A204.1 (cell line): Measurements from ENCODE around the gene AADAC.
"Not testable (repeated sequence)": the region's sequence is repeated elsewhere in the genome, so short reads cannot be mapped to it uniquely, and the experiment has no call there.

Experiments
- FAIRE-seq: peaks from 2 replicates; lab custom pipeline; 2012; peaks lifted over from hg19 to GRCh38; lab: Jason Lieb, UNC

Gene AADAC

DNA sequence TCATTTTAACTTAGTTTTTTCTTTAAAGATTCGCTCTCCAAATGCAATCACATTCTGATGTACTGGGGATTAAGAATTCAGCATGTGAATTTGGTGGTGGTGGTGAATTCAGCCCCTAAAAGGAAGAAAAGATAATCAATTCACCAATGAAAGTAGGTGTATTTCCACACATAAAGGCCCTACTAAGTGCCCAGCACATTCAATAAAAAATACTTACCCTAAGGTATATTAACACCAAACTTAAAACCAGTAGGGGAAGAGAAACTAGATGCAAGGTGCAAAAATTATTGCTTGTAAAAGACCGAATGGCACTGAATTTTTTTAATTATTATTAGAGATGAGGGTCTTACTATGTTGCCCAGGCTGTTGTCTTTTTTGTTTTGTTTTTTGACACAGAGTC, 42.7 kb downstream of the AADAC start:
- no peak for FAIRE-seq

DNA sequence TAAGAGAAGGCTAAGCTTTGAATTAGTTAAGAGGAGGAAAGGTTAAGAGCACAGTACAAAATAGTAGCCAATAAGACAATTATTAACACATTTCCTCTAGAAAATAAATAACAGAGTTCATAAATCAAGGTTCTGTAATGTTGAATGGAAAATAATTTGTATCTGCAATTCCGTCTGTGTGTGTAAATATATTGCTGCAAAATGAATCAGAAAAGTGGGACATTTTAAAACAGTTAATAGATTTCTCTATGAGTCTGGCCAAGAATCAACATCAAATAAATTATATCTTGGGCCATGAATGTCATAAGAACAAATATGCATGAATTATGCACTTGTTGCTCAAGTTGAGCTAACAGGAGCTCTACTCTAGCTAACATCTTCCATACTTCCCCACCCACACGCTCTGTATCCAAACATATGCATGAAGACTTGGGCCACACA, 45.3 kb downstream of the AADAC start:
- FAIRE-seq, result no peak

DNA sequence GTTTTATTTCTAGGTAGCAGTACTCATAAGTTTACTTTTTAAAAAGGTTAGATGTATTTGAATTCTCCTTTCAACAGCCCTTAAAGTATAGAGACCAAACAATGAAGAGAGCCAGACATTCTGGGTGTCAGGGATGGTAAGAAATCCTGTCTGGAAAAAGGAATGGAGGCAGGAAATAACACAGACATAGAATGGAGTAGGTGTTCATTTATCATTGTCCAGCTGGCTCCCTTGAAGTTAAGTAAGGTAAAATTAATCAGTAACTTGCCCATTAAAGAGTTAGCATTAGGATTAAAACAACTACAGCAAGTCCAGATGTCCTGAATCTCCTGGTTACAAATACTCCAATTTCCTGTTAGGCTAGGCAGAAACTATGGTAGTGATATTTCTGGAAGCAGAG, 46.0 kb downstream of the AADAC start:
- FAIRE-seq, result no peak

DNA sequence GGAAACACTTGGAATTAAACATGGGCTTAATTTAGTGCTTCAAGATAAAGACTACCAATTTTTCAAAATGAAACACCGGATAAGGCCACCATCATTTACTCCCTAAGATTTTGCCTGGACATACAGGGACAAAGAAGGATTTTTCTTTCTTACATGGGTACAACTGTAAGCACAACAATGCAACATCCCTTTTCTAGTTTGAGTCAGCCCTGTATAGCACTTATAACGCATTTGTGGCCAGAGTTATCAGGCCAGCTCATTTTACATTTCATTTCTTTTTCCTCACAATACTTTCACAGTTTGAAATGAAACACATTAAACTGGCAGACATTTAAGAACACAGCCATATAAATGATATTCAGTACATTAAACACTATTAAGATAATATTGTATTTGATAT, 49.7 kb downstream of the AADAC start:
- no peak for FAIRE-seq

DNA sequence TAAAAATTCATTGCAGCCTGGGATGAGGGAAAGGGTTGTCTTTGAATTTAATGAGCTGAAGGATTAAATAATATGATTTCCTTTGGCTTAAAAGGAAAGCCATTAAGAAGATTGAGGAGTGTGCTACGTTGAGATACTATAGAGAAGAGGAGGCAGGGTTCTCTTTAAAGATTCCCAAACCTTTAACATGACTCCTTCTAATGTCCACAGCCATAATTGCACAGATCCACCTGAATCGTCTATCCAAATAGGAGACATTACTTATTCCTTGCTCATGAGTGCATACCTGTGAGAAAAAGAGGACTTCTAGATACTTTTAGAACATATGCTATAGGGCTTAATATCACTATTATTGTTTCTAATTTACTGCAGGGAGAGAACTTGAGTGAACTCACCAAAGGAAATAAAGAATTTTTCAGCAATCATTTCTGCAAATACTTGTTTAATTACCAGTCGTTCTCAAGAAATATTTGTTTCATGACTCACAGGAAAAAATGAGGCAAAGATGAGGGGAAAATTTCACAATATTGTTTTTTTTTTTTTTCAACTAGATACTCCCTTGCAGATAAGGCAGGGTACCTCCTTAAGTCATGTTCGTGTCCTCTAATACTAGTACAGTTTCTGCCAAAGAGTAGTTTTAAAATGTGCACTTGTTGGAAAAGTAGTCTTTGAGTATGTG, 50.6 kb downstream of the AADAC start:
- no peak for FAIRE-seq

DNA sequence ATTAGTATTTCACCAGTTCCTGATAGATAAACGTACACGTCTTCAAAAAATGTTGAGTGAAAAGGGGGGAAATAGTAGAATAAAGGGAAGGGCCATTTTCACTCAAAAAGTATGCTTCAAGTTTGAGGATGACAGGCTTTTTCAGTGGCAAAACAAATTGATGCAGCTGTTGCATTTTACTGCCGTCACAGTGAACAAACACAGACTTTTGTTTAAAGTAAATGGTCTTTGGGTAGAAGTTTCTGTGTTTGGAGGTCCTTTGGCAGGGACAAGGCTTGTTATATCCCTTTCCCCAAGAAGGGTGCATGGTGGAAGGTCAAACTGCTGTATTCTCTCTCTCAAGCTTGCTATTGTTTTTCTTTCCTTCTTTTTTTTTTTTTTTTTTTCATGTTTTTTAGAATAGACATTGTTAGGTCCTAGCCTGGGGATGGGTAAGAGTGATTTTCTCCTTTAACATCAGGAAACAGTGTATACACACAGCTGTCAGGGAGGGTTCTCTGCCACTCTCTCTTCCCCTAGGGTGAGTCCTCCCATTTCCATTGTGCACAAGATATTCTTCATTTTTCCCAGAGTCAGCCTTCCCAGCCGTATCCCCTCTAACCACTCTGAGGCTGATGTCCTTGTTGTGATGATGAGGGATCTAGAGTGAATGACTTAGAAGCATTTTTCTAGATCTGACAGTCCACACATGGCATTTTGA, 52.9 kb downstream of the AADAC start:
- FAIRE-seq, result no peak

DNA sequence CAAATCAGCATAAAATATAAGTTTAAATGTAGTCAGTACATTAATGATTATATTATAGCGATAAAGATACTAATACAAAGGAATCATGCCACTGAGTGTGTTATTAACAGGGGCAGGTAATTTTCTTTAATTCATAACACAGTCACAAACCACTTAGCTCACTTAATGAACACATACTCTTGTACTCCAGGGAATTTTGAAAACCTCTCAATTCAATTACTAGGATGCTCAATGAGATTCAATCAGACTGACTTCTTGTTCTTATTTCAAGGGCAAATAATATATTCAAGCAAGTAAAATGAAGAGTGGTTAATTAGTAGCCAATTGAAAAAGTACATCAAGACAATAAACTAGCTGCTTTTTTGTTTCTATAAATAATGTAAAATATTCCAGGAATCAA, 53.8 kb downstream of the AADAC start:
- no peak for FAIRE-seq

DNA sequence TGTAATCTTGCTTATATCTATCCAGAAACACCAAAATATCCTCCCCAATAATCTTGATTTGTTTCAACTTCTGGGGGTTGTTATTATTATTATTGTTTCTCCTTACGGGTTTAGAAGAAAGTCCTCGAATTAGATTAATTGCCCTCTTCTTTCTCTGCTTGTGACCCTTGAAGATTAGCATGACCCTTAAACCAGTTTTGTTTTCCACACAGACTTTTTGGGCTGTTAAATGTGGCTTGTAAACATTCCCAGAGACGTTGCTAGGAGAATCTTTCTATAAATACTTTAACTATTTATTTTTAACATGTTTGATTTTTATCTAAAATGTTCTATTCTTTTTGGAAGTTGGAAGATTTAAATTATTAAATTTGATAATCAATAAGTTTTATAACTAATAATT, 55.3 kb downstream of the AADAC start:
- no peak for FAIRE-seq

DNA sequence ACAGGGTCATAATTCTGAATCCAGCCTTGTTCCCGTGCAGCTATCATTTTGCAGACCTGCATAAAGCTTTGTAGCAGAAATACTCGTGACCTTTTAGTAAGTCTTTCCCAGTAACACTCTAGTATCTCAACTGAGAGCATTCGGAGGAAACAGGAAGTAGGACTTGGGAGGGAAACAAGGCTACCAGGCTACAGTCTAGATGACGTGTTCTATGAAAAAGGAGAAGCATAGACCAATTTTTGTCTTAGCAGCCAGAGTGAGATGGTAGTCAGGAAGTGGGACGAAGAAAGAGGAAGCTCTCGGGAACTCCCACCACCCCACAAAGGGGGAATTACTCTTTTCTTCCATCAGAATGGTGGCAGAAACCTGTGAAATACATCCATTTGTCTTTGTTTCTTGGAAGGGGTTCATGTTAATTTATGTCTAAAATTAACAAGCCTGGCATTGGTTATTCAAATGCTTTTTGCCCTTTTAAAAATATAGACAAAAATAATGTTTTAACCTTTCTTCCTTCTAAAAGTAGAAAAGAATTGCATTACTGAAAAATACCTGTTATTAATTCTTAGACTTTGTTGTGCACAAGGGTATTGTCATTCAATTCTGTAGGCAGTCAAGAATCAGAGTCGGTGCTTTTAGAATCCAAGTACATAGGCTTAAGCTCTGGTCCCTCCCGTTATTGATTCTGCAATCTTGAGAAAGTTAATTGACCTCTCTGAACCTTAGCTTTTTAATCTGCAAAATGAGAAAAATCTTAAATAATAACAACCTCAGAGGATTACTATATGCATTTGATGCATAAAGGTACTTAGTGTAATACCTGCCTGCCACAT, 57.9 kb downstream of the AADAC start:
- no peak for FAIRE-seq

DNA sequence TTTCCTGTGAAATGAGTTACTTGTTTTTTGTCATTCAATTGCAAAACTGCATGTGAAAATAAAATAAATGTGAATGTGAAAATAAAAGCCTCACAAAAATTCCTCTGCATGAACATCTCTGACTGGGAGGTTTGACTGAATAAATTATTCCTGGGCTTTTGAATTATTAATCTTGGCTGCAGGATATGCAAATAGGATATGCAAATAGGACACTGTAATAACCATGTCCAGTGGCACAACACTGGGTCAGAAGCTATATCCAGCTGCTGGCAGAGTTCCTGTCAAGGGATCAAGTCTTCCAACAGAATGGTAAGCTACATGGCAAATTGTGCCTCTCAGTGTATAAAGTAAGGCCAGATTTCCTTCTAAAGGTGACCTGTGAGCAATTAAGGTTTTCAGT, 59.5 kb downstream of the AADAC start, which contains the start of gene SUCNR1:
Gene SUCNR1, plus strand, starts transcription at position 246 of the 400 bp plus-strand sequence. CDS start 6,250 bp downstream, outside the sequence.
- FAIRE-seq, result no peak

DNA sequence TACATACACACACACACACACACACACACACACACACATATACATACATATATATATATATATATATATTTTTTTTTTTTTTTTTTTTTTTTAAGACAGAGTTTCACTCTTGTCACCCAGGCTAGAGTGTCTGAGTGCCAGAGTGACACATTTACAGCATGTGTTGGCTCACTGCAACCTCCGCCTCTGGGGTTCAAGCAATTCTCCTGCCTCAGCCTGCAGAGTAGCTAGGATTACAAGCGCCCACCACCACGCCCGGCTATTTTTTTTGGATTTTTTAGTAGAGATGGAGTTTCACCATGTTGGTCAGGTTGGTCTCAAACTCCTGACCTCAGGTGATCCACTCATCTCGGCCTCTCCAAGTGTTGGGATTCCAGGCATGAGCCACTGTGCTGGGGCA, 60.2 kb downstream of the AADAC start:
- not testable (repeated sequence) for FAIRE-seq

DNA sequence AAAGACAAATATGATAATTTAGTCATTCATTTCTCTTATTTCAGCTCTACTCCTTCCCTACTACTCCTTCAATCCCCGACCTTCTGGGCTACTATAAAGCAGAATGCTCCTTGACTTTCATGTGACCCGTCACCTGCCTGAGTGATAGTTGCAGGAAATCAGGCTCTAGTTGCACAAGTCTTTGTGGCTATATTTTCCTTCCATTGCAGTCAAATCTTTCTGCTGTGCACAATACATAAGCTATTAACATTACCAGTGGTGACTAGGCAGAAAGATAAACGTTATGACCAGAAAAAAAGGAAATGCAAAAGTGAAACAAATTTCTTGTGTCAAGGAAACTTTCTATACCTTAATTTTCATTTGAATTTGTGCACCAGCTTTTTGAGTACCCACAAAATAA, 61.8 kb downstream of the AADAC start:
- FAIRE-seq, result no peak

DNA sequence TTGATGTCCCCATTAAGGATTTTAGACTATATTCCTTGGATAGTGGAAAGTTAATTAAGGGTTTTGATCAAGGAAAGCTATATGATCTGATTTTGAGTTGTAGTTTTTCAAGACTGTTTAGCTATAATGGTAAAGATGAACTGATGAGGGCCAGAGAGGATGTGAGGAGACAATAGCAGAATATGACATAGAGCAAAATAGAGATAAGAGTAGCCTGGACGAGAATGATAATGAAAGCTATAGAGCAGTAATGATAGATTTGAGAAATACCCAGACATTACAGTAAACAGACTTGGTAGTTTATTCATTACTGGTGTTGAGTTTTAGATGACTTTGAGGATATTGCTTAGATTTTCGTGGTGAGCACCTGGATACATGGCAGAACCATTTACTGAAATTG, 63.4 kb downstream of the AADAC start:
- no peak for FAIRE-seq
